PC-9 (cell line): ENCODE data around the gene KCNJ14.
"Not testable (repeated sequence)": the region's sequence is repeated elsewhere in the genome, so short reads cannot be mapped to it uniquely, and the experiment has no call there.

ENCODE experiments used
- EZH2 ChIP-seq: fragments of 200-600 bp; sonication (generic); IDR thresholded peaks from 2 replicates; pipeline ENCODE4 v1.8.0; 2017; ENCODE audit warnings: antibody characterized with exemption, low read depth
- TF ChIP-seq, protein P1 (sequence below): fragments of 200-600 bp; sonication (generic); conservative IDR thresholded peaks from 2 replicates; pipeline ENCODE4 v1.6.1; 2017; ENCODE audit warnings: mixed run types, antibody characterized with exemption, mild to moderate bottlenecking, moderate library complexity

DNA sequence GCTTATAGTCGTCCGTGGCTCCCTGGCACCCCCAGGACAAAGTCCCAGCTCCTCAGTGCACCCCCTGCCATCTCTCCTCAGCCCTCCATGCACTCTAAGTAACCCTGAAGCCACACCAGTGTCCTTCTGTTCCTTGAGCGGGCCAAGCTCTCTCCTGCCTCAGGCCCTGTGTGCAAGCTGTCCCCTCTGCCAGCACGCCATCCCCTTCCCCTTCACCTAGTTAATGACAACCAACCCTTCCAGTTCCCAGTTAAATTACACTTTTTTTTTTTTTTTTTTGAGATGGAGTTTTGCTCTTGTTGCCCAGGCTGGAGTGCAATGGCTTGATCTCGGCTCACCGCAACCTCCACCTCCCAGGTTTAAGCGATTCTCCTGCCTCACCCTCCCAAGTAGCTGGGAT is 33.1 kb downstream of the KCNJ14 start:
- TF ChIP-seq, protein P1, sequence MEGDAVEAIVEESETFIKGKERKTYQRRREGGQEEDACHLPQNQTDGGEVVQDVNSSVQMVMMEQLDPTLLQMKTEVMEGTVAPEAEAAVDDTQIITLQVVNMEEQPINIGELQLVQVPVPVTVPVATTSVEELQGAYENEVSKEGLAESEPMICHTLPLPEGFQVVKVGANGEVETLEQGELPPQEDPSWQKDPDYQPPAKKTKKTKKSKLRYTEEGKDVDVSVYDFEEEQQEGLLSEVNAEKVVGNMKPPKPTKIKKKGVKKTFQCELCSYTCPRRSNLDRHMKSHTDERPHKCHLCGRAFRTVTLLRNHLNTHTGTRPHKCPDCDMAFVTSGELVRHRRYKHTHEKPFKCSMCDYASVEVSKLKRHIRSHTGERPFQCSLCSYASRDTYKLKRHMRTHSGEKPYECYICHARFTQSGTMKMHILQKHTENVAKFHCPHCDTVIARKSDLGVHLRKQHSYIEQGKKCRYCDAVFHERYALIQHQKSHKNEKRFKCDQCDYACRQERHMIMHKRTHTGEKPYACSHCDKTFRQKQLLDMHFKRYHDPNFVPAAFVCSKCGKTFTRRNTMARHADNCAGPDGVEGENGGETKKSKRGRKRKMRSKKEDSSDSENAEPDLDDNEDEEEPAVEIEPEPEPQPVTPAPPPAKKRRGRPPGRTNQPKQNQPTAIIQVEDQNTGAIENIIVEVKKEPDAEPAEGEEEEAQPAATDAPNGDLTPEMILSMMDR: not testable (repeated sequence)
- TF ChIP-seq EZH2: not testable (repeated sequence)
